Stimulated activated CD4-positive, alpha-beta T cell treated with anti-CD3 and anti-CD28 coated beads, Interleukin-2, amount 100 ng/mL, for 48 hours (primary cell): Measurements from ENCODE around the gene MATR3.
A peak's percentile ranks its signal among the peaks of the same experiment; 100 is the strongest.
"Not testable (repeated sequence)": the region's sequence is repeated elsewhere in the genome, so short reads cannot be mapped to it uniquely, and the experiment has no call there.

Experiments used
- DNase-seq, 2 donors: peaks; one replicate each; pipeline ENCODE4 v3.0.0-alpha.2; 2020

The MATR3 gene

DNA sequence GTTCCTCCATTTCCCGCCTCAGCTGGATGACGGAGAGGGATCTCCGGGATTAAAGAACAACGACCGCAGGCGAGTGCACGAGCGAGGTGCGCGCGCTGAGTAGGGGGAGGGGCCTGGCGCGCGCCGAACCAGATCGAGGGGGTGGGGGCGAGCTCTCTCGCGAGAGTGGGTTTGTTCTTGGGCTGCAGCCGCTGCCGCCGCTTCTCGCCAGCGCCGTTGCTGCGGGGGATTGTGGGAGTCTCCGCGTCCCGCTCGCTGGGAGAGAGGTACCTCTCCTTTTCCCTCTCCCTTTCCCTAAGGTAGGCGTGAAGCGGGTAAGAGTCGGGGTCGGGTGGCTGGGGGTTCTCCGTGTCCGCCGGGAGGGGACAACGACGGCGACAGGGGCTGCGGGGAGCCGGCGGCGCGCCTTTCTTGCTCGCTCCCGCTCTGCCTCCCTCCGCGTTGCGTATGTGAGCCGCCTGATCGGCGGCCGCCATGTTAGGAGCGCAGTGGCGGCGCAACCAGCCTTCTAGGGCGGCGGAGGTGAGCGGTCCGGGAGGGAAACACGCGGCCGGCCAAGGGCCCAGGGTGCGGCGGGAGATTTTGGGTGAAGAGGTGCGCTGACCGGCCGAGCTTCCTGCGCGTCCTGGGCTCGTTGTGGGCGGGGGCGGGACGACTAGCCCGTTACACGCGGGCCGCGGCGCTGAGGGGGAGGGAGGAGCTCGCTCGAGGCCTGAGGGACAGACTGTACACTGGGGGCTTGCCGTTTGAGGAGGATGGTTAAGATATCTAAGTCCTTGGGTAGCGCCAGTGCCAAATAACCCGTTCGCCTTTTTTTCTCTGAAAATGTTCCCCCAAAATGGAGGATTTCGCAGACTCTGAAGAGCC lies at the start of gene MATR3:
TSS of gene MATR3 (plus strand) at position 234 of the 867 bp plus-strand sequence. CDS start 13,676 bp downstream, outside the sequence.
- DNase-seq = peak; percentile 91

DNA sequence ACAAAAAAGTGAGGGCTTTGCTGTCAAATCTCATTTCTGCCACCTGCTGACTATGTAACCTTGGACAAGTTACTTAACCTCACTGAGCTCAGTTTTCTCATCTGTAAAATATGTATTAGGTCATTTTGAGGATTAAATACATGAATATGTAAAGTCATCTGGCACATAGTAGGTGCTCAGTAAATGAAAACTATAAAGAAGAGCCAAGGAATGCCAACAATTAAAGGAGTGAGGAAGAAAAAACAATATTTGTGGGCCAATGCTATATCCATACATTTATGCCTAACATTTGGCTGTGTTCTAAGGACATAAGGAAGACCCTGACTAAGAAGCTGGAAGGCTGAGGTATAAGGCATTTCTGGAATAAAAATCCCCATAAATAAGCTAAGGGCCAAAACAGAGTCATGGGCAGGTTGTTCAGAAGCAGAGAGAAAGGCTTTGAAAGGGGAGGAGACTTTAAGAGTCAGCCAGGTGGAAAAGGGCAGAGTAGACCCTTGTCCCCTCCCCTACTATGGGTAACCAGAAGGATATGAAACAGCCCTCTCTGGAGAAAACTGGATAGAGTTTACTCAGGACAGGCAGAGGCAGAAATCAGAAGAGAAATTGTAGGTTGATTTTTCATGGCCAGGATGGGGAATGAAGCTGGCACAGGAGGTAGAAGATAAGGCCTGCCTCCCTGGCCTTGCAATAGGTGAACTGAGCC lies 47.8 kb upstream of the MATR3 start:
- DNase-seq = no peak

DNA sequence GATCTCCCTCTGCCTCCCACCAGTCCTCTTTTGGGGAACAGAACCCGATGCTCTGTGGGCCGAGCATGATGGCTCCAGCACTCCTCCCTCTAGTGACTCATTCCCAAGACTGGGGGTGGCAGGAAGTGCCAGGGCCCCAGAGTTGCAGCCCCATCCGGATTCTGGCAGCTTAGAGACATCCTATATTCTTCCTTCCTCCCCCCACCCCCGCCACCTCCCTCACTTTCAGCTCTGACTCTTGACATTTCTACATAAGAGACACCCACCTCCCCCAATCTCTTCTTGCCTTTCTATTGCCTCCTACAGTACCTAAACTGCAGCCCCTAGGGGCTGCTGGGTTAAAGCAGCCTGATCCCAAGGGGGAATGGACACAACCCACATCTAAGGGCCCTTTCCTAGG lies 47.1 kb upstream of the MATR3 start:
- DNase-seq = peak; percentile 36 to 50

GRCh38 chr5:139248826-139249453 lies 44.6 kb upstream of the MATR3 start:
- no peak for DNase-seq

- peak in 1 of 2 donors; percentile 30 for DNase-seq
These were observed 42.3 kb upstream of the MATR3 start for GRCh38 chr5:139251281-139251687.

GRCh38 chr5:139251695-139252288 lies 41.7 kb upstream of the MATR3 start:
- no peak for DNase-seq

GRCh38 chr5:139253115-139253514 lies 40.4 kb upstream of the MATR3 start:
- no peak for DNase-seq

DNA sequence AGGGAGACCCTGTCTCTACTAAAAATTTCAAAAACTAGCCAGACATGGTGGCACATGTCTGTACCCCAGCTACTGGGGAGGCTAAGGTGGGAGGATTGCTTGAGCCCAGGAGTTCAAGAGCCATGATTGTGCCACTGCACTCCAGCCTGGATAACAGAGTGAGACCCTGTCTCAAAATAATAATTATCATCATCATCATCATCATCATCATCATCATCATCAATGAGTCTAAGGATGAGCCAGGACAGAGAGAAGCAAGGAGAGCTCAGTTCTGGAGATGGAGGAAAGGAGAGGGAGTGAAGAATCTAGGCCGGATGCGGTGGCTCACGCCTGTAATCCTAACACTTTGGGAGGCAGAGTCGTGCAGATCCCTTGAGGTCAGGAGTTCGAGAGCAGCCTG lies 36.7 kb upstream of the MATR3 start:
- DNase-seq = no peak

DNA sequence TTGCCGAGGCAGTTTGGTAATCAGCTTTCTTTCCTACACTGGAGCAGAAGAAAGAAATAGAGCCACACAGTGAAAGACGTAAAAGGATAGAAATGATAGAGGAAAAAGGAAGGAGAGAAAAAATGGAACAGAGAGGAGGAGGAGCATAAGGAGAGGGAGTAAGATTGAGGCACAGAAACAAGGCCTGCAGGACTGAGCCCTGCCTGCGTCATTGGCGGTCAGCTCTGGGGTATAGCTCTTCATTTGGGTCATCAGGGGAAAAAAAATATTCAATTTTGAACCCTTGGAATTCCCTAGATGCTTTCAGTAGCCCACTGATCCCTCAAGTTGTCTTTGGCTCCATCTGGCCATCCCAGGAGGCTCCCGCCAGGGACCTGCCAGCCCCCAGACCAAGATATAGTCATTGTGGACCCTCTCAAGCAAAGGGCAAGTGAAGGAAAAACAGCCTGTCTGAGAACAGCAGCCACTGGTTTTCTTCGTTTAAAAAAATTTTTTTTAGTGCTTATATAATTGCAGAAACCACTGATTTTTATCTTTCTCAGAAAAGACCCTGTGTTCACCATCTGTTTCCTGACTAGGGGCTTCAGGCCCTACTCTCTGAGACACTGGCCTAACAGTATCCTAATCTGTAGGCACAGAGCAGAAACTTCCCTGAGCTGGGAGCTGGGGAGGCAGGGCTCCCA lies 31.3 kb upstream of the MATR3 start:
- no peak for DNase-seq

GRCh38 chr5:139262742-139263445 lies 30.6 kb upstream of the MATR3 start:
- DNase-seq = peak; percentile 57 to 65

DNA sequence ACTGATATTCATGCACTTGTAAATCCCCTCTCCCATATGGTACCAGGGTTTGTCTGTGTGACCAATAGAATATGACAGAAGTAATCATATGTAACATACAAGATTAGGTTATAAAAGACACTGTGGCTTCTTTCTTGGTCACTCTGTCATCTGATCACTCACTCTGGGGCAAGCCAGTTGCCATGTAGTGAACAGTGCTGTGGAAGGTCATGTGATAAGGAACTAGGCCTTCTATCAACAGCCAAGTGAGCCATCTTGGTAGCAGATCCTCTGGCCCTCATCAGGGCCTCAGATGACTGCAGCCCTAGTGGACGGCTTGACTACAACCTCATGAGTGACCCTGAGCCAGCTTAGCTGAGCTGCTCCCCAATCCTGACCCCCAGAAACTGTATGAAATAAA lies 30.0 kb upstream of the MATR3 start:
- no peak for DNase-seq

- no peak for DNase-seq
These were observed 29.6 kb upstream of the MATR3 start for GRCh38 chr5:139263946-139264345.

GRCh38 chr5:139265001-139265400 lies 28.5 kb upstream of the MATR3 start:
- DNase-seq = no peak

GRCh38 chr5:139266236-139266635 lies 27.3 kb upstream of the MATR3 start:
- no peak for DNase-seq

- DNase-seq = no peak
These were observed 26.1 kb upstream of the MATR3 start for GRCh38 chr5:139267481-139267880.

DNA sequence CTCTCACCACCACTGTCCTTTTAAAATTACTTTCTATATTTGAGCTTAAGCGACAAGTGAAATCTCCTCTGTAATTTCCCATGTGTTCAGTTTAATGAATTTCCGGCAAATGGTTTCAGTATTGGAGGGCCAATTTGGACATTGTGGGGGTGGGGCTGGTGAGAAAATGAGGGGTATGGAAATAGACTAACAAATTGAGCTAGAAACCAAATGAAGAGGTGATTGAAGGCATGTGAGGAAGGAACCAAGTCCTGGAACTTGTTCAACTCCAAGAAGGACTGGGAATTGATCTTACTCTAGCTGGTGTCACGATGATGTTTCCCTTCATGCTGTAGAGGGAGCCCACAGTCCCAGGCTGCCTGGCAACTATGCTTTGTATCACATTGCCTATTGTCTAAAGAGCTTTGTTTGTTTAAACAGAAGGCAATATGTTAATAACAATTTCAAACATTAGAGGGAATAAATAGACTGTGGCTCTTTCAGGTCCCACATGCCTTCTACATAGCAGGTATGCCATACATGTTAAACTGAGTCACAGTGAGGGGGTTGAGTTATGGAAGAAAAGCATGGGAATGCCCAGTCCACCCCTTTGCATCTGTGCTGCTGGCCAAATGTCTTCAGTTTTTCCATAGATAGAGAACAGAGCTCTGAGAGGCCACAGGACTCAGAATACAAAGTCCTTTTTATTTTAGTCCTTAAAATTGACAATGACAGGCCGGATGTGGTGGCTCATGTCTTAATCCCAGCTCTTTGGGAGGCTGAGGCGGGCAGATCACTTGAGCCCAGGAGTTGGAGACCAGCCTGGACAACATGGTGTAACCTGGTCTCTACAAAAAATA lies 25.0 kb upstream of the MATR3 start:
- DNase-seq = no peak

DNA sequence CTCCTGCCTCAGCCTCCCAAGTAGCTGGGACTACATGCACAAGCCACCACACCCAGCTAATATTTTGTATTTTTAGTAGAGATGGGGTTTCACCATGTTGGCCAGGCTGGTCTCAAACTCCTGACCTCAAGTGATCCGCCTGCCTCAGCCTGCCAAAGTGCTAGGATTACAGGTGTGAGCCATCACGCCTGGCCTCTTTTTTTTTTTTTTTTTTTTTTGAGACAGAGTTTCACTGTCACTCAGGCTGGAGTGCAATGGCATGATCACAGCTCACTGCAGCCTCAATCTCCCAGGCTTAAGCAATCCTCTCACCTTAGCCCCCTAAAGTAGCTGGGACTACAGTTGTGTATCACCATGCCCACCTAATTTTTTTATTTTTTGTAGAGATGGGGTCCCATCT lies 22.8 kb upstream of the MATR3 start:
- not testable (repeated sequence) for DNase-seq

DNA sequence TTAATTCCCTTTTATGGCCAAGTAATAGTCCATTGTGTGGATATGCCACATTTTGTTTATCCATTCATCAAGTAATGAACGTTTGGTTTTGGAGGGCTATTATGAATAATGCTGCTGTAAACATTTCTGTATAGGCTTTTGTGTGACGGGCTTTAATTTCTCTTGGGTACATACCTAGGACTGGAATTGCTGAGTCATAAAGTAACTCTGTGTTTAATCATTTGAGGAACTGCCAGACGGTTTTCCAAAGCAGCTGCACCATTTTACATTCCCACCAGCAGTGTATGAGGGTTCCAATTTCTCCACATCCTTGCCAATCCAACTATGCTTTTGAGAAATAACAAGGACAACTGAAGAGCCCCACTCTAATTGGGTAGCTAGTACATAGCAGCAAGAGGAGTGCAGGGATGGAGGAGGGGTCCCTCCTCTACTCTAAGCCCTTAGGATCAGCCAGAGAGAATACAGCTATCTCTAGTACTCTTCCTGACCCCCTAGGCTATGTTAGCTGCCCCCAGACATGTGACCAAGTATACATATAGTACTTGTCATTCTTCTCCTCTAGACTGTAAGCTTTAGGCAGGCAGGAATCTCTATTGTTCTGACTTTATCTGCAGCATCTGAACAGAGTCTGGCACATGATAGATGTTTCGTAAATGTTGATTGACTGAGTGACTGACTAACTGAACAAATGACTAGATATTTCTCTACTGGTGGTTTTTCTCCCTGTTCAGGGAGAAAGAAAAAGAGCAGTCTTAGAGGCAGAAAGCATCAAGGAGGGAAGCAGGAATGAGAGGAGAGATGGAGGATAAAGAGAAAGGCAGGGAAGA lies 22.1 kb upstream of the MATR3 start:
- DNase-seq = no peak

DNA sequence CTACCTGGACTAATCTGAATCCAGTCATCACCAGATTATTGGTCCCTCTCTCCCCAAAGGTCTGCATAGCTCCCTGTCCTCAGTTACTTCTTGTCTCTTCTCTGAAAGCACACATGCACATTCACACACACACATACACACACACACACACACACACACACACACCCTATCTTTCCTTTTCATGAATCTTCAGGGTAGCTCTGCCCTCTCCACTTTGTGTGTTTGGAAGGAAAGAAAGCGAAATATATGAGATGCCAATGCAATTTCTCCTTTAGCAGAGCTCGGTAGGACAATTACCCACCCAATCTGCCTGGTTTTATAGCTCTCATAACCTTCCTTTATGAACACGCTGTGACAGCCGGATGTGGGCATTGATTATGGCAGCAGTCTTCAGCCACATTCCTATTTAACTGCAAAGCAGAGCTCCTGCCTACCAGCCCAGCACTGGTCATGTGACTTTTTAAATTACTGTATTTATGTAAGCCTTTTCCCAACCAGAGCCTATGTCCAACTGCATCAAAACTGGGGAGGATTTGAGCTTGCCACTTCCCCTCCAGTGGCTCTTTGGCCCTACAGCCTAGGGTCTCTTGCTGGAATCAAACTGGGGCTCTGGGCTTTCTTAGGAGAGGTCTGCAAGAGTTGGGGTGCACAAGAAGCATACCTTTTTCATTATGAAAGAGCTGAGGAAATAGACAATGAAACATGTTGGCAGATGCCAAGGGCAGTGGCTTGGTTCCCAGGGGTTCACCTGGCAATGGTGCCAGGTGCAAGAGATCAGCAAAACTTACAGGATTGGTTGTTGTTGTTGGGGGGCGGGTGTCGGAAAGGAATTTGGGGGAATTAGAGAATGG lies 20.8 kb upstream of the MATR3 start:
- no peak for DNase-seq

- DNase-seq = no peak
These were observed 20.3 kb upstream of the MATR3 start for GRCh38 chr5:139273322-139273571.
